Pancreas (tissue), 10 donors: ENCODE results near the gene GPR108. TPM values are rescaled to one million over a fixed set of nuclear protein-coding genes. Genes with fewer than 3 reads are reported as not detected.
A peak's percentile ranks its signal among the peaks of the same experiment; 100 is the strongest.

ENCODE experiments used
- ATAC-seq, 4 donors: fragments of 200-7000 bp; cut with Tn5 transposase; one replicate each; pipeline versions ENCODE4 v1.8.0 to v1.9.1; 2020; ENCODE audit warnings: mild to moderate bottlenecking in 4 of 4, moderate library complexity in 4 of 4
- DNase-seq, 6 donors: peaks; one replicate each; pipeline ENCODE4 v3.0.0-alpha.2; 2020
- FAIRE-seq: peaks from 2 replicates; lab custom pipeline; 2012; peaks lifted over from hg19 to GRCh38; lab: Jason Lieb, UNC
- H3K27ac ChIP-seq, 4 donors: fragments of 200-600 bp; sonication (generic); 1 replicate in 3 of 4; 2 replicates in 1 of 4; pipeline versions ENCODE4 v1.5.0 to v1.8.0; 2020
- H3K27me3 ChIP-seq, 4 donors: fragments of 200-600 bp; one replicate each; pipeline ENCODE4 v1.8.0; 2021
- H3K36me3 ChIP-seq, 3 donors: fragments of 200-600 bp; sonication (generic) in 1 of 3; one replicate each; pipeline versions ENCODE4 v1.5.0 to v1.8.0; 2020 to 2021
- H3K4me1 ChIP-seq, 3 donors: fragments of 200-600 bp; one replicate each; pipeline ENCODE4 v1.8.0; 2021
- H3K4me3 ChIP-seq, 4 donors: fragments of 200-600 bp; sonication (generic) in 2 of 4; one replicate each; pipeline versions ENCODE4 v1.5.0 to v1.8.0; 2020 to 2021
- H3K9me3 ChIP-seq, 4 donors: fragments of 200-600 bp; one replicate each; pipeline ENCODE4 v1.8.0; 2021
- CTCF ChIP-seq, 4 donors: fragments of 200-600 bp; sonication (generic) in 3 of 4; IDR thresholded peaks; one replicate each; pipeline versions ENCODE4 v1.5.0 to v1.8.0; 2021; ENCODE audit warnings: antibody characterized with exemption in 4 of 4
- WGBS, 2 donors: extraction: QIAGEN DNeasy Blood & Tissue Kit; methylation state at CpG; one replicate each; pipeline ENCODE4 v1.1.7; 2013; 5-methylcytosine and 5-hydroxymethylcytosine counted together
- intact Hi-C, 3 donors: fragments of 100-400 bp; cut with DNase I; formaldehyde crosslinking; loops; one replicate each; pipeline versions ENCODE4 v1.11.1 to v1.14.2; 2022
- polyA plus RNA-seq, 2 donors: library from polyadenylated mRNA; stranded (reverse); fragments of 200-250 nt; gene quantifications; one replicate each; pipeline ENCODE4 v1.2.3, GENCODE V29; 2013
- total RNA-seq, 6 donors: library from RNA; stranded (reverse); fragmentation: NEBNext Ultra II Directional in 4 of 6; extraction: Animal tissue kit (Norgen Biotek cat#: 25700) in 4 of 6; gene quantifications; one replicate each; pipeline versions ENCODE4 v1.2.1 to v1.2.4, GENCODE V29; 2021 to 2023
- donor health status: healthy with polysubstance abuse.
- donor health status: DM: no; HTN: no; CAD: no; lungs with moderate emphysema.
- donor health status: DM: no; HTN: no; CAD: no.
- donor health status: control.
- donor health status: control.
- donor health status: Bipolar disorder and iron deficiency.
- donor health status: DM: yes; HTN: yes; CAD: no.
- donor health status: DM: no; HTN: no; CAD: no.
- donor health status: DM: no; HTN: no; CAD: no.
- donor health status: DM: yes; HTN: yes; CAD: no.

Gene GPR108
- total and polyA plus RNA-seq, 8 donors, result 46.1 to 154 (median 54.0) TPM

- WGBS, 2 donors, result 90 to 93% methylated on average over 29 of the region's 29 CpGs
- no peak for FAIRE-seq
- DNase-seq, result peak in 1 of 6 donors; percentile 65
- no peak for ATAC-seq
- Histone ChIP-seq H3K4me3 (no peak overlapping the region), H3K27me3 (no peaks in the 10 kb centered on the region), H3K36me3 (peaks cover 0 to 19% (median 0%) of the 10 kb centered on the region in 3 donors), H3K9me3 (no peaks in the 10 kb centered on the region), H3K4me1 (peaks cover 6 to 17% (median 6%) of the 10 kb centered on the region in 3 donors), H3K27ac (no peak overlapping the region)
- intact Hi-C loops, result no loop called here
- no peak for TF ChIP-seq CTCF (IDR thresholded peaks at IDR 0.05)
Observed at GRCh38 chr19:6733338-6734095, 3.9 kb downstream of the GPR108 start.

GRCh38 chr19:6732803-6733337, 4.5 kb downstream of the GPR108 start:
- intact Hi-C loops, result no loop called here
- H3K36me3 ChIP-seq, result peaks cover 0 to 19% (median 0%) of the 10 kb centered on the region in 3 donors

DNA sequence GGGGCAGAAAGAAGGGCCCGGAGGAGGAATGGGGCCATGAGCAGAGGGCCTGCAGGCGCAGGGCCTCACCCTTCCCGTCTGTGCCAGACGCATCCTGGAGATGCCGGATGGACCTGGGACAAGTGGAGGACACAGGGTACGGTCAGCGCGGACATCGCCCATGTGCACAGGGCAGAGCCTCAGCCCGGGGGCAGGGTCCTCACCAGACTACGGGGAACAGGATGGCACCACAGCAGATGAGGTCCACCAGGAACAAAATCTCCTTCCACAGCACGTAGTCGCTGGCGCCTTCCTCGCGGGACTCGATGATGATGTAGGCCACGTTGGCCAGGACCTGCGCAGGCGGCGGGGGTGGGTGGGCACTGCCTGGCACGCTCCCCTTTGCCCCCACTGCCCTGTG, 5.6 kb downstream of the GPR108 start:
- no peaks in the 10 kb centered on the region for H3K9me3 ChIP-seq
- H3K4me3 ChIP-seq, result no peak overlapping the region
- no peak for ATAC-seq
- H3K4me1 ChIP-seq, result peaks cover 0 to 12% (median 0%) of the 10 kb centered on the region in 3 donors
- peaks cover 0 to 19% (median 0%) of the 10 kb centered on the region in 3 donors for H3K36me3 ChIP-seq
- TF ChIP-seq CTCF (IDR thresholded peaks at IDR 0.05), result no peak
- intact Hi-C loops, result no loop called here
- H3K27ac ChIP-seq, result no peak overlapping the region
- H3K27me3 ChIP-seq, result no peaks in the 10 kb centered on the region
- peak in 1 of 6 donors; percentile 71 for DNase-seq
- no peak for FAIRE-seq
- WGBS, 2 donors, result 92 to 93% methylated on average over 22 of the region's 22 CpGs

More at GRCh38 chr19:6732803-6733337, 4.5 kb downstream of the GPR108 start:
- WGBS, 2 donors, result 90 to 92% methylated on average over 19 to 21 of the region's 21 CpGs
- no peak for TF ChIP-seq CTCF (IDR thresholded peaks at IDR 0.05)
- Histone ChIP-seq H3K9me3 (no peaks in the 10 kb centered on the region), H3K27ac (no peak overlapping the region), H3K27me3 (no peaks in the 10 kb centered on the region), H3K4me3 (no peak overlapping the region), H3K4me1 (peaks cover 0 to 13% (median 0%) of the 10 kb centered on the region in 3 donors)
- no peak for ATAC-seq
- peak in 1 of 6 donors; percentile 65 for DNase-seq
- FAIRE-seq, result no peak

DNA sequence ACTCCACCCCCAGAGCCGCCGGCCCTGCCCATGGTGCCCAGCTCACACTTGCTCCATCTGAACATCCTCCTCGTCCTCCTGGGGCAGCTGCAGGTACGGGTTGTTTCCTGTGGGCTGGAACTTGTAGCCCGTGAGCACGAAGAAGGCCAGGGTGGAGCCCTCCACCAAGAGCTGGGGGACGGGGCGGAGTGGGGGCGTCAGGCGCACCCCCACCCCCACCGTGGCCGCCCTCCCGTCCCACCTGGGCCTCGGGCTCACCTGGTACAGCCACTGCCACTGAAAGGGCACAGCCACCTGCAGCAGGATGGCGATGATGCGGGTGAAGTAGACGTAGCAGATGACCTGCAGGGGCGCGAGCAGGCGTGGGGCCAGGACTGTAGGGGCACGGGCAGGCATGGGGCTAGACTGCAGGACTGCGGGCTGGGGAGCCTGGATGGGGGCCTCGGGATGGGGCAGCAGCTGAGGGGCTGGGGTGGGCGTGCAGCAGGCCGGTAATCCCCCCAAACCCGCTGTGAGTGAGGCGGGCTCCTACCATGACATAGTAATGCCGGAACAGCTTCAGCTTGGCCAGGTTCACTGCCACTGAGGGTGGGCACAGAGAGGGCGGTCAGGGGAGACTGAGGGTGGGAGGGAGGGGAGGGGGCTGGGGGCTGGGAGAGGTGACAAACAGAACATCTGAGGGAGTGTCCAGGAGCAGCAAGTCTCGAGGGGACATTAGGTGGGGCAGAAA, 6.3 kb downstream of the GPR108 start:
- ATAC-seq, result peak in 2 of 4 donors; percentile 2 to 5
- Histone ChIP-seq H3K27me3 (no peaks in the 10 kb centered on the region), H3K4me1 (peaks cover 0 to 15% (median 1%) of the 10 kb centered on the region in 3 donors), H3K36me3 (peaks cover 0 to 19% (median 0%) of the 10 kb centered on the region in 3 donors), H3K4me3 (no peak overlapping the region), H3K27ac (no peak overlapping the region), H3K9me3 (no peaks in the 10 kb centered on the region)
- DNase-seq, result peak in 2 of 6 donors; percentile 49 to 79
- intact Hi-C loops, result no loop called here
- 89 to 92% methylated on average over 27 to 30 of the region's 30 CpGs for WGBS, 2 donors
- TF ChIP-seq CTCF (IDR thresholded peaks at IDR 0.05), result no peak
- FAIRE-seq, result no peak
